LNCAP (cell line): Measurements from ENCODE around the gene MARCHF10.

Experiments used
- TF ChIP-seq, protein P1 (sequence below): fragments of 450-650 bp; IDR thresholded peaks from 2 replicates; pipeline ENCODE4 v1.5.1; 2017; ENCODE audit warnings: mild to moderate bottlenecking

Gene MARCHF10

DNA sequence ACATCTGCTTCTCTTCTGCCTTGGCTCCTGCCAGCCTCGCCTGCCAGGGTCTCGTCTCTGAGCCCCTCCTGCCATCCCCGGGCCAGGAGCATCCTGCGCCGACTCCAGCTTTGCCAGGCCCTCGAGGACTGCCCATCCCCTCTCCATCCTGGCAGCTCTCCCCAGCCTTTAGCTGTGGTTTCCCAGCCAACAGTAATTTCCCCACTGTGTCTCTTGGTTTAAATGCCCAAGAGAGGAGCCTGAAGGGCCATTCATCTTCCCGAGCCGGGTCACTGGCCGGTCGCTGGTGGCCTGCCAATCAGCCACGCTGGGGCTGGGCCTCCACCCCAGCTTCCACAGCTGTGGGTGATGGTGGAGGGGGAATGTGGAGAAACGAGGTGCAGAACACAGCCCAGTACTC is 132.9 kb downstream of the MARCHF10 start:
- TF ChIP-seq, protein P1, sequence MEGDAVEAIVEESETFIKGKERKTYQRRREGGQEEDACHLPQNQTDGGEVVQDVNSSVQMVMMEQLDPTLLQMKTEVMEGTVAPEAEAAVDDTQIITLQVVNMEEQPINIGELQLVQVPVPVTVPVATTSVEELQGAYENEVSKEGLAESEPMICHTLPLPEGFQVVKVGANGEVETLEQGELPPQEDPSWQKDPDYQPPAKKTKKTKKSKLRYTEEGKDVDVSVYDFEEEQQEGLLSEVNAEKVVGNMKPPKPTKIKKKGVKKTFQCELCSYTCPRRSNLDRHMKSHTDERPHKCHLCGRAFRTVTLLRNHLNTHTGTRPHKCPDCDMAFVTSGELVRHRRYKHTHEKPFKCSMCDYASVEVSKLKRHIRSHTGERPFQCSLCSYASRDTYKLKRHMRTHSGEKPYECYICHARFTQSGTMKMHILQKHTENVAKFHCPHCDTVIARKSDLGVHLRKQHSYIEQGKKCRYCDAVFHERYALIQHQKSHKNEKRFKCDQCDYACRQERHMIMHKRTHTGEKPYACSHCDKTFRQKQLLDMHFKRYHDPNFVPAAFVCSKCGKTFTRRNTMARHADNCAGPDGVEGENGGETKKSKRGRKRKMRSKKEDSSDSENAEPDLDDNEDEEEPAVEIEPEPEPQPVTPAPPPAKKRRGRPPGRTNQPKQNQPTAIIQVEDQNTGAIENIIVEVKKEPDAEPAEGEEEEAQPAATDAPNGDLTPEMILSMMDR, result no peak

DNA sequence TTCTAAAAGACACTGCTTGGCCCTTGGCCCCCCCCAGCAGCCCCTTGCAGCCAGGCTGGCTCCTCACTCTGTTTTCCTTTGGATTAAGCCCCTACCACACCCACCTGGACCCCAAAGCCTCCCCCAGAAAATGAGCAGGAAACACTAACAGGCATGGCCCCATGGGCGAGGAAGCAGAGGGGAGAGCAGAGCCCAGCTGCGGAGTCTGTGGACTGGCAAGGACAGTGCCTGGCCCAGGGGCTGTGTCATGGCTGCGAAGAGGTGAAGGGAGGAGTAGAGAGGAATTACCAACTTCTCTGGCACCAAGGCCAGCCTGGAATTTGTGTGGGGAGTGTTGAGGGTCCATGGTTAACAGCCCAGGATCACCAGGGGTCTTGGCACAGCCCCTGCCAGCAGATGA is 133.3 kb downstream of the MARCHF10 start:
- TF ChIP-seq, protein P1, result no peak

DNA sequence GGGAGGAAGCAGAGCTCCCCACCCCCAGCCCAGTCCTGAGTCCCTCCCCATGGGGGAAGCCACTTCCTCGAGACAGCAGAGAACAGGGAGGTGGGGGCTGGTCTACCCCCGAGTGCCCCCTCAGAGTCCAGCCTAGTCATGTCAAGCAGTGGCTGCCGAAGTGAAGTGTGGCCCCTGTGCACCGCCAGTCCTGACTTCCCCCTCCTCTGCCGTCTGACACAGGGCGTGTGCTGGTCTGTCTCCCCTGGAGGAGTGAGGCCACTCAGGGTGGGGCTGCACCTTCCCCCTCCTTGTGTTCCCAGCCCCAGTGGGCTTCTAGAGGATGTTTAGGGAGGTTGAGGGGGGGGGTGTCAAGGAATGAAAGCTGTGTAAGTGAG is 133.8 kb downstream of the MARCHF10 start:
- TF ChIP-seq, protein P1, result no peak

DNA sequence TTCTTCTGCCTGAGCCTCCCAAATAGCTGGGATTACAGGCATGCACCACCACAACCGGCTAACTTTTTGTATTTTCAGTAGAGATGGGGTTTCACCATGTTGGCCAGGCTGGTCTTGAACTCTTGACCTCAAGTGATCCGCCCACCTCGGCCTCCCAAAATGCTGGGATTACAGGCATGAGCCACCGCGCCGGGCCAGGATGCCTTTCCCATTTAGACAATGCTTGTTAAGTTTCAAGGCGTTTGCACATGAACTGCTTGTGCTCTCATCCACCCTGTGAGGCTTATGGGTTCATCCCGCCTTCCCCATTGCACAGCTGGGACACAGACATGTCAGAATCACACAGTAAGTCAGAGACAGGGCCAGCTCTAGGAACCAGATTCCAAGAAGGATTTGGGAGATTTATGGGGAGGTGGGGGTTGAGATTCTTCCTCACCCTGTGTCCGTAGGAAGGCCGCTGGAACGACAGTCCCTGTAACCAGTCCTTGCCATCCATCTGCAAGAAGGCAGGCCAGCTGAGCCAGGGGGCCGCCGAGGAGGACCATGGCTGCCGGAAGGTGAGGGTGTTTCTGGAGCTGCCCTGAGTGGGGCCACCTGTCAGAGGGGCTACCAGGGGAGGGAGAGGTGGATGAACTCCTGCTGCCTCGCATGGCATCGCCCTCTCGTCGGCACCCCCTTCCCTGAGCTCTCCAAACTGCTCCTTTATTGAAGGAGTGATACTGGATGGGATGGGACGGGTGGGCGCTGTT is 134.3 kb downstream of the MARCHF10 start:
- TF ChIP-seq, protein P1, result no peak

DNA sequence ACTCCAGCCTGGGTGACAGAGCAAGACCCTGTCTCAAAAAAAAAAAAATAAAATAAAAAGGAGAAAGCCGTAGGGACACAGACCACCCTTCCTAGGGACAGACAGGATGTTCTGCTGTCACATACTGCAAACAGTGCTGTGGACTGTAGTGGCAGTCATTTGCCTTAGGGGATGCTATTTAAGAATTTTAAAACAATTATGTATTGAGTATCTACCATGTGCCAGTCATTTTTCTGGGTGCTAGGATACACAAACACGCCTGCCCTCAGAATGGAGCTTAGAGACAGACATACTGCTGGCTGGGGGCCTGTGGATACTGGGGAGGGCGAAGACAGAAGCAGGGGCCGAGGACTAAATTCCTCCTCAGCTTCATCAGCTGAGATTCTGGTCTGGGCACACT is 135.2 kb downstream of the MARCHF10 start:
- TF ChIP-seq, protein P1, result no peak

DNA sequence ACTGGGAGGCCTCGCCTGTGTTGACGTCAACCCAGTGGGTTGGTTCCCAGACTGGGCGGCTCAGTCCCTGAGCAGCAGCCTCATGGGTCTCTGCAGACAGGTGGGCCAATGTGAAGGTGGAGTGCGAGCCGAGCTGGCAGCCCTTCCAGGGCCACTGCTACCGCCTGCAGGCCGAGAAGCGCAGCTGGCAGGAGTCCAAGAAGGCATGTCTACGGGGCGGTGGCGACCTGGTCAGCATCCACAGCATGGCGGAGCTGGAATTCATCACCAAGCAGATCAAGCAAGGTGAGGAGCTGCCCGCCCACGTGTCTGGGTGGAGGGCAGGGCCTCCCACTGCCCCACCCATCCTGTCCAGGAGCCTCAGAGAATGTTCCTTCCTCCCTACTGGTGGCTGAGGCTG is 136.6 kb downstream of the MARCHF10 start:
- TF ChIP-seq, protein P1, result no peak

DNA sequence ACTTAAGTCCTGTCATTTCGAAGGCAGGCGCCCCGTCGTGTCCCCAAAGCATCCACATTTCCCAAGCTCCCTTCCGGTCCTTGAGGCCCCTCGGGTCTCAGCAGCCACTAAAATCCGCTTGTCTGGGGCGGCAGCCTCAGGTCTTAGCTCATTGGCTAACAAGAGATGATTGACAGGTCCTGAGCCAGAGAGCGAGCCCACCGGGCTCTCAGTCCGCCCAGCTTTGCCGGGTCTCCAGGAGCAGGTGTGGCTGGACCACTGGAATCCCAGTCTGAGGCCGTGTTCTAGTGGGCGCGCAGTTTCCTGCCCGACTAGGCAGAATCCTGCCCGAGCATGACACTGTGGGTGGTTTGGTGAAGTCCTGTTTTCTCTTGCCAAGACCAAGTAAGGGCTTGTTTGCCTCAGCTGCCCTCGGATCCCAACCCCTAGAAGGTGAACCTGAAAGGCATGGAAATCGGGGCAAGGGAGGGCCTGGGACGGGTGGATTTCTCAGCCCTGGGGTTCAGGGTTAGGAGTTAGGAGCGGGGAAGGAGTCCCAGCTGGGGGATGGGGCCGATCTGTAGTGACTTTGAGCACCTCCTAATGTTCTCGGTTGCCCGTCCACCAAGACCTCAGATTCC is 137.8 kb downstream of the MARCHF10 start:
- TF ChIP-seq, protein P1, result no peak
